GM12891 (cell line): ENCODE measurements around the gene EMILIN2.

Experiments used
- POLR2A ChIP-seq: IDR thresholded peaks from 2 replicates; pipeline ENCODE4 v1.6.1; 2011; ENCODE audit warnings: low read depth, low read length, control low read depth
- POLR2AphosphoS5 ChIP-seq: IDR thresholded peaks from 2 replicates; pipeline ENCODE4 v1.6.1; 2011; ENCODE audit warnings: low read depth, low read length, control low read depth
- POU2F2 ChIP-seq: IDR thresholded peaks from 2 replicates; pipeline ENCODE4 v1.6.1; 2011; ENCODE audit warnings: low read depth, mild to moderate bottlenecking, control low read depth, low read length, moderate library complexity
- SPI1 ChIP-seq: IDR thresholded peaks from 2 replicates; pipeline ENCODE4 v1.6.1; 2011; ENCODE audit warnings: low read depth, low read length, control low read depth
- TAF1 ChIP-seq: IDR thresholded peaks from 2 replicates; pipeline ENCODE4 v1.6.1; 2011; ENCODE audit warnings: low read depth, low read length, control low read depth

- TF ChIP-seq POLR2A: no peak
- TF ChIP-seq POLR2AphosphoS5: no peak
- no peak for TF ChIP-seq TAF1
- no peak for TF ChIP-seq SPI1
- TF ChIP-seq POU2F2: no peak
Observed at GRCh38 chr18:2887470-2887869, 40.7 kb downstream of the EMILIN2 start.
